GM12864 (cell line): Measurements from ENCODE around the gene ASTN1.

Source experiments
- DNase-seq: peaks from one replicate; pipeline ENCODE4 v3.0.0-alpha.2; 2011; ENCODE audit warnings: low read depth
- H3K4me3 ChIP-seq: 2 replicates; pipeline ENCODE4 v1.5.1; 2011; ENCODE audit warnings: mild to moderate bottlenecking, low read depth, low read length, control low read depth
- TF ChIP-seq, protein P1 (sequence below): IDR thresholded peaks from 2 replicates; pipeline ENCODE4 v1.5.1; 2011; ENCODE audit warnings: low read depth, mild to moderate bottlenecking, moderate library complexity, low read length, control low read depth, inconsistent platforms; ENCODE audit errors: missing control alignments

The ASTN1 gene

DNA sequence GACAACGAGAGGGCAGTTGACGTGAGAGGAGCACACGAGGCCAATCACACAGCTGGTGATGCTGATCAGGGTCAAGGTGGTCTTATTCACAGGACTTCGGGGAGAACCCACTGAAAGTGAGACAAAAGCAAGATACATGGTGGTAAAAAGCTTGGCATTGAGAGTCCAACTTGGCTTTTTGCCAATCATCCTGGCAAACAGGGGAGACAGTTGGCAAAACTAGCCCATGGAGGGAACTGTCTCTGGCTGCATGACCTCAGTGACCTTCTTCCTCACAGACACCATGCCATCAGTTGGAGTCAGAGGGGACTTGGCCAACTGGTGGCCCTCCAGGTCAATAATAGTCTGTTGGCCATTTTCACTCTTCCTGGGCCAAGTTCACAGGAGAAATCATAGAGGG is 139.9 kb downstream of the ASTN1 start:
- DNase-seq, result no peak
- TF ChIP-seq, protein P1, sequence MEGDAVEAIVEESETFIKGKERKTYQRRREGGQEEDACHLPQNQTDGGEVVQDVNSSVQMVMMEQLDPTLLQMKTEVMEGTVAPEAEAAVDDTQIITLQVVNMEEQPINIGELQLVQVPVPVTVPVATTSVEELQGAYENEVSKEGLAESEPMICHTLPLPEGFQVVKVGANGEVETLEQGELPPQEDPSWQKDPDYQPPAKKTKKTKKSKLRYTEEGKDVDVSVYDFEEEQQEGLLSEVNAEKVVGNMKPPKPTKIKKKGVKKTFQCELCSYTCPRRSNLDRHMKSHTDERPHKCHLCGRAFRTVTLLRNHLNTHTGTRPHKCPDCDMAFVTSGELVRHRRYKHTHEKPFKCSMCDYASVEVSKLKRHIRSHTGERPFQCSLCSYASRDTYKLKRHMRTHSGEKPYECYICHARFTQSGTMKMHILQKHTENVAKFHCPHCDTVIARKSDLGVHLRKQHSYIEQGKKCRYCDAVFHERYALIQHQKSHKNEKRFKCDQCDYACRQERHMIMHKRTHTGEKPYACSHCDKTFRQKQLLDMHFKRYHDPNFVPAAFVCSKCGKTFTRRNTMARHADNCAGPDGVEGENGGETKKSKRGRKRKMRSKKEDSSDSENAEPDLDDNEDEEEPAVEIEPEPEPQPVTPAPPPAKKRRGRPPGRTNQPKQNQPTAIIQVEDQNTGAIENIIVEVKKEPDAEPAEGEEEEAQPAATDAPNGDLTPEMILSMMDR, result no peak
- no peak overlapping the region for H3K4me3 ChIP-seq

DNA sequence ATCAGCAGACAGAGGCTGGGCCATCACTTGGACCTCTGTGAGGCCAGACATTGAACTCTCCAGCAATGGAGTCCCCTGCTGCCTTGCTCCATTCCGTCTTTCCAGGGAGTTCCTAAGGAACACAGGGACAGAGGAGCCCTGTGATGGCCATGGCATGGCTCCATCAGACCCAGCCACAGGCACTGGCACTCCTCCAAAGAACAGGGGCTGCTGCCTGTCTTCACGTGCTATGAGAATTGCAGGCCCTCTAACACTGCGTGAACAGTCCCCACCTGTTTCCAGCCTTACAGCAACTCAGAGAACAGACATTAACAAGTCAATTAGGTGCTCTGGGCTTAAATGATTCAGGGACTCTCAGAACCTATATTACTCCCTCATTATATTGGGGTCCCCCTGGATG is 140.8 kb downstream of the ASTN1 start:
- no peak for DNase-seq
- TF ChIP-seq, protein P1, result no peak
- no peak overlapping the region for H3K4me3 ChIP-seq

DNA sequence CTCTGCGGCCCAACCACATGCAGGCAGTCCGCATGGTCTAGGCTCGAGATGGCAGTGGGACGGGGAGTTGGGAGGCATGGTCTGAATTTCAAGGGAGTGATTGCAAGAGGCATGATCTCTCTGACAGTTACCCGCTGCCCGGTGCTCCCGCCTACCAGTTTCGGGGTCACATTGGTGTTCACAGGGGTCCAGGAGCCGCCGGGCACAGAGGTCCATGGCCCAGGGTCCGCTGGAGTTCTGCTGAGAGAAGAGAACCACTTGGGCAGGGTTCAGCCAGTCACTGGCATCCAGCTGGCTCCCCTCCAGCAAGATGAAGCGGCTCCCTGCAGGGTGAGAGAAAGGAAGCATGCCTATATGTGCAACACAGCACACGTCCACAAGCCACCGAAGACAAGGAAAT is 141.3 kb downstream of the ASTN1 start:
- TF ChIP-seq, protein P1, result no peak
- DNase-seq, result no peak
- no peak overlapping the region for H3K4me3 ChIP-seq

DNA sequence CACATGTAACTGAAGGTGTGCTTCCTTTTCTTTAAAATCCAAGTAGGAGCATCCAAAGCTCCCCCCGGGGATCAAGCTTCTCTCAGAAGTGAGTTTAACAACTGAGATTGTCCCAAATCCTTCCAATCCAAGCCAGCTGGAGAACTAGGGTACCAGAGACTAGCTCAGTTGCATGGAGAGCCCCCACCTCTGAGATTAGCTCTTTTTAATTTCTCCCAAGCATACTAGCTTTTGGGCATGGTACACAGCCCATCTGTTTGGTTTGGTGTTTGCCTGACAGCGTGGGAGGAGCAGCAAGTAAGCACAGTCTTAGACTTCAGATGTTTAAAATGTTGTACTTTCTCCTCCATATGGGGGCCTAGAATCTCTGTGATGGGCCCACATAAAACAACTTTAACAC is 142.8 kb downstream of the ASTN1 start:
- TF ChIP-seq, protein P1, result no peak
- no peak for DNase-seq
- H3K4me3 ChIP-seq, result no peak overlapping the region

DNA sequence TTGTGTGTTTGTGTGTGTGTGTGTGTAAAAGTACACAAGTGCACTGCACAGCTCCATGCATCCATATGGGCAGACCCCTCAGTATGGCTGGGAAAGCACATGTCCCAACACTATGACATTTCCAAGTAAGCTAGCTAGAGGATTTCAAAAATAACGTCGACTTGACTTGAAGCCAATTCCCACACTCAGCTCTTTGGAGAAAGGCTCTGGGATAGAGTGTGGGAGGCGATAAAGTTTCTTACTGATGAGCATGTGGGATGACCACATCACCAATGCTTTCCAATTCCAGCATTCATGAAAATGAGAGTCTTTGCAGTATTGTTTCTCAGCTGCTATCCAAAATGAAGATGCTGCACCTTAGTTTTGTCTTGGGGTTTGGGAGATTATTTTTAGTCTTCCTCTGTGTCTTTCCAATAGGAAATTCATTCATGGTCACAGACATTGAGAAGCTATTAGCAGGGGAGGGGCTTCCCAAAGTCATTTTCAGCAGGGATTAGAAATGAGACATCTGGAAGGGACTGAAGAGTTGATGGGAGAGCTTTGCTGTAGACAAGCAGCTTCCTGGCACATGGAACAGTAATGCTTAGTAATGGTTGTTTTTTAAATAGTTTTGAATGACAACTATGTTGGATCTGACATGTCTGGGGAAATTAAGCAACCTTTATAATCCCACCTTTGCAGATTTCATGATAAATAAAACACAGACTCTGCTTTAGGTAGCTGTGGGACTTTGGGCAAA is 143.5 kb downstream of the ASTN1 start:
- TF ChIP-seq, protein P1, result no peak
- DNase-seq, result no peak
- H3K4me3 ChIP-seq, result no peak overlapping the region

DNA sequence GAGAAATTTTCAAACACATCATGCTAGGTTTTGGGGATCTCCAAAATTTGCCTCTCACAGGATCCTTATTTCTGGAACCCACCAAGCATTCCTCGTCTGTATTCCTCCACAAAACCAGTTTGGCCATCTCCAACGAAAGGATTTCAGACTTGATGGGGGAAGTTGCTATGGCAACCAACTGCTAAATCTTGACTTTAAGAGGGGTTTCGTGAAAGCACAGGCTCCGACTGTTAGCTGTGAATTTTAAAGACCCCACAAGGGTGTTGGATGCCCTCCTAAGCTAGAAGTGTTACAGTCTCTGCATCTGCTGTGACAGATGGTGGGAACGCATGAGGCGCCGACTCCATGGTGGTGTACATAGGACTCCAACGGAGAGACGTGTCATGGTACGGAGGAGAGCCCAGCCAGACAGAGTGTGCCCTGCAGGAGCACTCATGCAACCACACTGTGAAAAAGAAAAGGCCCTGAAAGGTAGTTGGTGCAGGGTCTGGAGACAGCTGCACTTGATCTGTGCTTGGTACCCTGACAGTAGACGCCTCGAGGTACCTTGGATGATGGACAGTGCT is 147.1 kb downstream of the ASTN1 start:
- H3K4me3 ChIP-seq, result no peak overlapping the region
- TF ChIP-seq, protein P1, result no peak
- no peak for DNase-seq

DNA sequence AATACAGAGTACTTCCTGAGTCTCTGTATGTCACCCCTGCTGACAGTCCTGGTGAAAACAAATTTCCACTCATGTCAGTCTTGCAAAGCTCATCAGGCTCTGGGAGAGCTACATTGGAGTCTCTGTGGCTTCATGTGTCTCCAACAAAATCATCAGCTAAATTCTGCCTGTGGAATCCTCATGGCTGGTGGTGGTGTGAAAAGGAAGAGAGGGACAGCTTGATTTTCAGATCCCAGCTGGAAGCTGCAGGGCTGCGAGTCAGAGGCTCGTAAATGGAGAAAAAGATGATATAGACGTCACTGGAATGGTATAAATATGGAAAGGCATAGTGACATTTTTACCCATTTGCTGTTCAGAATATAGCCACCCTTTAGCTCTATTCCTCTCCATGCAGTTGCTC is 150.2 kb downstream of the ASTN1 start:
- TF ChIP-seq, protein P1, result no peak
- H3K4me3 ChIP-seq, result no peak overlapping the region
- DNase-seq, result no peak
